Measurements from ENCODE around the gene ZNF232. TPM values are rescaled to one million over a fixed set of nuclear protein-coding genes. Genes with fewer than 3 reads are reported as not detected.
"Not testable (repeated sequence)": the region's sequence is repeated elsewhere in the genome, so short reads cannot be mapped to it uniquely, and the experiment has no call there.

Gene ZNF232
- total RNA-seq, 1 donor from 2014 or later = 51.1 TPM

GRCh38 chr17:5135726-5136579, 24.3 kb upstream of the ZNF232 start:
- peaks cover 2% of the 10 kb centered on the region for H3K27me3 Mint-ChIP-seq
- no peaks in the 10 kb centered on the region for H3K4me1 Mint-ChIP-seq (ENCODE audit: low read depth)
- no peaks in the 10 kb centered on the region for H3K36me3 Mint-ChIP-seq (ENCODE audit: insufficient read depth)
- no peak overlapping the region for H3K27ac Mint-ChIP-seq
- H3K4me3 Mint-ChIP-seq (ENCODE audit: low read depth) = no peak overlapping the region
- no peak for DNase-seq (ENCODE audit: low spot score, unreplicated experiment)
- no peaks in the 10 kb centered on the region for H3K9me3 Mint-ChIP-seq (ENCODE audit: low read depth)
- TF ChIP-seq CTCF (IDR thresholded peaks at IDR 0.05; ENCODE audit: unreplicated experiment) = no peak

GRCh38 chr17:5135131-5135712, 23.5 kb upstream of the ZNF232 start:
- H3K4me1 Mint-ChIP-seq (ENCODE audit: low read depth); H3K4me3 Mint-ChIP-seq (ENCODE audit: low read depth); H3K36me3 Mint-ChIP-seq (ENCODE audit: insufficient read depth); H3K9me3 Mint-ChIP-seq (ENCODE audit: low read depth); H3K27me3 Mint-ChIP-seq; DNase-seq (ENCODE audit: low spot score, unreplicated experiment); H3K27ac Mint-ChIP-seq: not testable (repeated sequence)

GRCh38 chr17:5134571-5134970, 22.9 kb upstream of the ZNF232 start:
- not testable (repeated sequence) for DNase-seq (ENCODE audit: low spot score, unreplicated experiment); H3K4me1 Mint-ChIP-seq (ENCODE audit: low read depth); H3K36me3 Mint-ChIP-seq (ENCODE audit: insufficient read depth); H3K9me3 Mint-ChIP-seq (ENCODE audit: low read depth); H3K27me3 Mint-ChIP-seq; H3K27ac Mint-ChIP-seq; H3K4me3 Mint-ChIP-seq (ENCODE audit: low read depth)

- not testable (repeated sequence) for H3K9me3 Mint-ChIP-seq (ENCODE audit: low read depth); DNase-seq (ENCODE audit: low spot score, unreplicated experiment); H3K4me1 Mint-ChIP-seq (ENCODE audit: low read depth); H3K27ac Mint-ChIP-seq; H3K36me3 Mint-ChIP-seq (ENCODE audit: insufficient read depth); H3K27me3 Mint-ChIP-seq; H3K4me3 Mint-ChIP-seq (ENCODE audit: low read depth)
Observed at GRCh38 chr17:5133961-5134360, 22.3 kb upstream of the ZNF232 start.

DNA sequence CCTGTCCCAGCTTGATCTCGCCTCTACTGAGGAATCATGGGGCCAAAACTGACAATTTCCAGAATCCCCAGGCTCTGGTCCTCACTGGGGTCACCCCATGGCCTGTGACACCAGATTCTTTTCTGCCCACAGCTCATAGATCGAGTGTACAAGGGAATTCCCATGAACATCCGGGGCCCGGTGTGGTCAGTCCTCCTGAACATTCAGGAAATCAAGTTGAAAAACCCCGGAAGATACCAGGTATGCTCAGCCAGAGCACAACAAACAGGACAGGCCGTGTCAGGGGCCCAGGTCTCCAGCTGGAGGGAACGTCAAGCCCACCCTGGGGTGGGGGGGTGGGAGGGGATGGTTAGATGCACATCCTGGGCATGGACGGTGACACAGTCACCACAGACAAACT, 21.6 kb upstream of the ZNF232 start:
- Mint-ChIP-seq H3K4me3 (ENCODE audit: low read depth) (no peak overlapping the region), H3K4me1 (ENCODE audit: low read depth) (no peaks in the 10 kb centered on the region), H3K9me3 (ENCODE audit: low read depth) (no peaks in the 10 kb centered on the region), H3K36me3 (ENCODE audit: insufficient read depth) (no peaks in the 10 kb centered on the region), H3K27ac (no peak overlapping the region), H3K27me3 (peaks cover 2% of the 10 kb centered on the region)
- no peak for TF ChIP-seq CTCF (IDR thresholded peaks at IDR 0.05; ENCODE audit: unreplicated experiment)
- no peak for DNase-seq (ENCODE audit: low spot score, unreplicated experiment)

DNA sequence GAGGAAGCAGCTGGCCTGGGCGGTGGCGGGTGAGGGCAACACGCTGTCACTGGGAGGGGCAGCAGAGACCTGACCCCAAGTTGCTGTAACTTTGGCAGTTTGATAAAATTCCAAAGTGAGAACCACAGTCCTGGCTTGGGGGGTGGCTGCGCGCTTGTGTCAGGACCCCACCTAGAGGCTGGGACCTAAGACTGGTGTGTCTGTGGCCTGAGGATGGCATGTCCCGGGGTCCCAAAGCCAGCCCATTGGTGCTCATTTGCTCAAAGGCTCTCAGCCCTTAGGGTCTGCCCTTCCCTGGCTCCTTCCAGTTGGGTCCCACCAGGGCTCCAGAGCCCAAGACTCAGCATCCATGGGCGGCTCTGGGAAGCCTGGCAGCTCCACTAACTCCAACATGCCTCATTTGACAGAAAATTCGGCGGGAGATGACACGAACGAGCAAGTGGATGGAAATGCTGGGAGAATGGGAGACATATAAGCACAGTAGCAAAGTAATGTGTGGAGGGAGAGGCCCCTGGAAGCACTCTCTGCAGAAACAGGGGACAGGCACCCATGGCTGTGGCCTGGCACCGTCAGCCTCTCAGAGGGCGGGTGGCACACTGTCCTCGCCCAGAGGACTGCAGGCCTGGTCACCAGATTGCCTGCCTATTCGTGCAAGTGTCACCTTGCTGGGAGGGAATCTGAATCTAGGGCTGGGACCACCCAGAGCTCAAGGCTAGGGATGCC, 21.0 kb upstream of the ZNF232 start:
- H3K27me3 Mint-ChIP-seq; DNase-seq (ENCODE audit: low spot score, unreplicated experiment); H3K27ac Mint-ChIP-seq; H3K4me1 Mint-ChIP-seq (ENCODE audit: low read depth); H3K36me3 Mint-ChIP-seq (ENCODE audit: insufficient read depth); H3K9me3 Mint-ChIP-seq (ENCODE audit: low read depth); H3K4me3 Mint-ChIP-seq (ENCODE audit: low read depth): not testable (repeated sequence)

DNA sequence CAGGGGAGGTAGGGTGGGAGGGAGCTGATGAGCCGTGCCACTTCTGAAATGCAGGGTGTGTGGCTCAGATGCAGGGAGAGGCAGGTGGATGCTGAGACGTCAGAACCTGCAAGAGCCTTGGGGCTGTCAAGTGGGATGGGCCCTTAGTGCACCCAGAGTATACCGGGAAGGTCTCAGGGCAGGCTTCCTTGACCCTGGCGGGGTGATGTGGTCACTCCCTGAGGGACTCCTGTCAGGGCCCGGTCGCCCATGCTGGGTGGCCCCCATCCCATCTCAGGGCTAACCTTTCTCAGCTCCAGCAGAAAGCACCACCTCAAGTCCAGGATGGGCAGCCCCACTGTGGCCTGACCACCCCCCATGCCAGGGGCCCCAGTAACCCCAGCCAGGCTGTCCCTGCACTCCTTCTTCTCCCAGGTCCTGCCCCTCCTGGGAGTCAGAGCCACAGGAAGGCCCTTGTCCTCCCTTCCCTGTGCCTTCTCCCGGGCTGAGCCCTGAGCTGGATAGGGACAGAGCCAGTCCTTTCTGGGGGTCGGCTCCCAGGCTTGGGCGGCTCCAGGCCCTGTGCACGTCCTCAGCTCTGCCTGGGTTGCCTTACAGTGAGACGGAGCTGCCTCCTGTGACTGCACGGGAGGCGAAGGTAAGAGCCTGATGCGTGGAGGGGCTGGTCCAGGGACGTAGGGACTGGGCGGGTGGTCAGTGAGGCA, 20.3 kb upstream of the ZNF232 start:
- DNase-seq (ENCODE audit: low spot score, unreplicated experiment); H3K27me3 Mint-ChIP-seq; H3K4me3 Mint-ChIP-seq (ENCODE audit: low read depth); H3K4me1 Mint-ChIP-seq (ENCODE audit: low read depth); H3K36me3 Mint-ChIP-seq (ENCODE audit: insufficient read depth); H3K27ac Mint-ChIP-seq; H3K9me3 Mint-ChIP-seq (ENCODE audit: low read depth): not testable (repeated sequence)
